Astrocyte (in vitro differentiated cells and primary cell): Measurements from ENCODE around the gene NKX1-1. TPM values are rescaled to one million over a fixed set of nuclear protein-coding genes. Genes with fewer than 3 reads are reported as not detected.

Experiments
- DNase-seq: peaks from one replicate; pipeline ENCODE4 v3.0.0-alpha.2; 2010; ENCODE audit warnings: low read depth
- FAIRE-seq: peaks from 2 replicates; lab custom pipeline; 2011; peaks lifted over from hg19 to GRCh38; lab: Jason Lieb, UNC
- H2AFZ ChIP-seq: 2 replicates; pipeline ENCODE4 v1.6.0; 2012; ENCODE audit warnings: low read depth, low read length, inconsistent platforms
- H3K27ac ChIP-seq: 2 replicates; pipeline ENCODE4 v1.5.1; 2011; ENCODE audit warnings: low read depth, low read length, inconsistent platforms
- H3K27me3 ChIP-seq: 2 replicates; pipeline ENCODE4 v1.6.0; 2011; ENCODE audit warnings: low read length, inconsistent platforms; ENCODE audit not compliant: insufficient read depth
- H3K36me3 ChIP-seq: 2 replicates; pipeline ENCODE4 v1.5.1; 2011; ENCODE audit warnings: low read length, inconsistent platforms; ENCODE audit not compliant: insufficient read depth
- H3K4me1 ChIP-seq: 2 replicates; pipeline ENCODE4 v1.5.1; 2011; ENCODE audit warnings: low read length, inconsistent platforms; ENCODE audit not compliant: insufficient read depth
- H3K4me2 ChIP-seq: 2 replicates; pipeline ENCODE4 v1.6.0; 2012; ENCODE audit warnings: low read length, inconsistent platforms
- H3K4me3 ChIP-seq: 2 replicates; pipeline ENCODE4 v1.5.1; 2011; ENCODE audit warnings: low read depth, mild to moderate bottlenecking, low read length, inconsistent platforms; ENCODE audit not compliant: insufficient read depth
- H3K79me2 ChIP-seq: 2 replicates; pipeline ENCODE4 v1.6.0; 2012; ENCODE audit warnings: mild to moderate bottlenecking, low read length, inconsistent platforms; ENCODE audit not compliant: insufficient read depth
- H3K9ac ChIP-seq: 2 replicates; pipeline ENCODE4 v1.6.0; 2012; ENCODE audit warnings: mild to moderate bottlenecking, low read length, inconsistent platforms
- H3K9me3 ChIP-seq: 2 replicates; pipeline ENCODE4 v1.5.1; 2012; ENCODE audit warnings: low read depth, mild to moderate bottlenecking, low read length, inconsistent platforms; ENCODE audit not compliant: insufficient read depth
- H4K20me1 ChIP-seq: 2 replicates; pipeline ENCODE4 v1.6.0; 2012; ENCODE audit warnings: low read length, inconsistent platforms; ENCODE audit not compliant: insufficient read depth
- H3K27ac Mint-ChIP-seq: one replicate; pipeline ENCODE4 v1.8.0; 2021; ENCODE audit warnings: mild to moderate bottlenecking, mixed read lengths; ENCODE audit not compliant: unreplicated experiment
- H3K27me3 Mint-ChIP-seq: one replicate; pipeline ENCODE4 v1.8.0; 2021; ENCODE audit warnings: low read depth, mixed read lengths; ENCODE audit not compliant: unreplicated experiment
- H3K36me3 Mint-ChIP-seq: one replicate; pipeline ENCODE4 v1.8.0; 2021; ENCODE audit warnings: low read depth, mixed read lengths; ENCODE audit not compliant: unreplicated experiment
- H3K4me1 Mint-ChIP-seq: one replicate; pipeline ENCODE4 v1.8.0; 2021; ENCODE audit warnings: low read depth, mixed read lengths; ENCODE audit not compliant: unreplicated experiment
- H3K4me3 Mint-ChIP-seq: one replicate; pipeline ENCODE4 v1.8.0; 2021; ENCODE audit warnings: mild to moderate bottlenecking, moderate library complexity, mixed read lengths; ENCODE audit not compliant: unreplicated experiment
- H3K9me3 Mint-ChIP-seq: one replicate; pipeline ENCODE4 v1.8.0; 2021; ENCODE audit warnings: mild to moderate bottlenecking, mixed read lengths; ENCODE audit not compliant: unreplicated experiment
- EZH2 ChIP-seq: IDR thresholded peaks from 2 replicates; pipeline ENCODE4 v1.6.1; 2012; ENCODE audit warnings: mild to moderate bottlenecking, low read length, inconsistent platforms; ENCODE audit not compliant: insufficient read depth
- total RNA-seq: library from RNA; stranded (reverse); gene quantifications from 2 replicates; pipeline ENCODE4 v1.2.1, GENCODE V29; 2021
- TF ChIP-seq, protein P1 (sequence below): IDR thresholded peaks from 2 replicates; pipeline ENCODE4 v1.5.1; 2011; ENCODE audit warnings: low read depth, mild to moderate bottlenecking, inconsistent platforms, low read length, moderate library complexity; ENCODE audit not compliant: insufficient read depth

NKX1-1 gene
- total RNA-seq, 1 donor from 2014 or later: not detected

DNA sequence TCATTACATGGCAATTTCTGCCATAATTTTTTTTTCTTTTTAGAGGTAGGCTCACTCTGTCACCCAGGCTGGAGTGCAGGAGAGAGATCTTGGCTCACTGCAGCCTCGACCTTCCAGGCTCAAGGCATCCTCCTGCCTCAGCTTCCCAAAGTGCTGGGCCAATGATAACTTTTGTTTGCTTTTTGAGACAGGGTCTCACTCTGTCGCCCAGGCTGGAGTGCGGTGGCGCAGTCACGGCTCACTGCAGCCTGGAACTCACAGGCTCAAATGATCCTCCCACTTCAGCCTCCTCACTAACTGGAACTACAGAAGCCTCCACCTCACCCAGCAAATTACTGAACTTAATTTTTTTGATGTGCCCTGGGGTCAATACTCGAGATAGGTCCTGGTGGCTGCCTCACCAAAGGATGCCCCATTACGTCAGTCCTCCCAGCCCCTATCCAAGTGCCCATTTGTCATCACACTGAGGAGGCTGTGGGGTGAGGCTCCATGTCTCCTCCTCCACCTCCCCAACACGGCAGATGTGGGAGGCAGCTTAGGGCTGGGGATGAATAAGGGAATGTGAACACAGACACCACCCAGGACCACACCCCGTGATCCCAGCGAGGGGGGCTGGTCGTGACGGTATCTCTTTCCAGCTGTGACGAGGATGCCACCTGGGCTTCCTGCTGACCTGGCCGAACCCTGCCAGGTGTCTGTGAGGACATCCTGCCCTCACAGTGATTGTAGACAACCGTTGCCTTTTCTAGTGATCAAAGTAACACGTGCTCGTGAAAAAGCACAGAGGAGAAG is 12.4 kb upstream of the NKX1-1 start:
- H3K9me3 ChIP-seq: no peaks in the 10 kb centered on the region
- no peaks in the 10 kb centered on the region for H3K36me3 Mint-ChIP-seq
- no peak overlapping the region for H3K27ac Mint-ChIP-seq
- peaks cover 16% of the 10 kb centered on the region for H3K27me3 ChIP-seq
- no peaks in the 10 kb centered on the region for H3K4me1 Mint-ChIP-seq
- H3K9me3 Mint-ChIP-seq: no peaks in the 10 kb centered on the region
- H2AFZ ChIP-seq: no peak overlapping the region
- H3K4me1 ChIP-seq: no peaks in the 10 kb centered on the region
- H3K27me3 Mint-ChIP-seq: peaks cover 60% of the 10 kb centered on the region
- DNase-seq (no peak), FAIRE-seq (no peak)
- H3K4me3 ChIP-seq: no peak overlapping the region
- no peaks in the 10 kb centered on the region for H3K36me3 ChIP-seq
- TF ChIP-seq, protein P1, sequence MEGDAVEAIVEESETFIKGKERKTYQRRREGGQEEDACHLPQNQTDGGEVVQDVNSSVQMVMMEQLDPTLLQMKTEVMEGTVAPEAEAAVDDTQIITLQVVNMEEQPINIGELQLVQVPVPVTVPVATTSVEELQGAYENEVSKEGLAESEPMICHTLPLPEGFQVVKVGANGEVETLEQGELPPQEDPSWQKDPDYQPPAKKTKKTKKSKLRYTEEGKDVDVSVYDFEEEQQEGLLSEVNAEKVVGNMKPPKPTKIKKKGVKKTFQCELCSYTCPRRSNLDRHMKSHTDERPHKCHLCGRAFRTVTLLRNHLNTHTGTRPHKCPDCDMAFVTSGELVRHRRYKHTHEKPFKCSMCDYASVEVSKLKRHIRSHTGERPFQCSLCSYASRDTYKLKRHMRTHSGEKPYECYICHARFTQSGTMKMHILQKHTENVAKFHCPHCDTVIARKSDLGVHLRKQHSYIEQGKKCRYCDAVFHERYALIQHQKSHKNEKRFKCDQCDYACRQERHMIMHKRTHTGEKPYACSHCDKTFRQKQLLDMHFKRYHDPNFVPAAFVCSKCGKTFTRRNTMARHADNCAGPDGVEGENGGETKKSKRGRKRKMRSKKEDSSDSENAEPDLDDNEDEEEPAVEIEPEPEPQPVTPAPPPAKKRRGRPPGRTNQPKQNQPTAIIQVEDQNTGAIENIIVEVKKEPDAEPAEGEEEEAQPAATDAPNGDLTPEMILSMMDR: no peak
- TF ChIP-seq EZH2: no peak
- no peak overlapping the region for H3K9ac ChIP-seq
- H3K27ac ChIP-seq: no peak overlapping the region
- H4K20me1 ChIP-seq: no peaks in the 10 kb centered on the region
- H3K4me3 Mint-ChIP-seq: no peak overlapping the region
- no peak overlapping the region for H3K4me2 ChIP-seq
- H3K79me2 ChIP-seq: no peaks in the 10 kb centered on the region

DNA sequence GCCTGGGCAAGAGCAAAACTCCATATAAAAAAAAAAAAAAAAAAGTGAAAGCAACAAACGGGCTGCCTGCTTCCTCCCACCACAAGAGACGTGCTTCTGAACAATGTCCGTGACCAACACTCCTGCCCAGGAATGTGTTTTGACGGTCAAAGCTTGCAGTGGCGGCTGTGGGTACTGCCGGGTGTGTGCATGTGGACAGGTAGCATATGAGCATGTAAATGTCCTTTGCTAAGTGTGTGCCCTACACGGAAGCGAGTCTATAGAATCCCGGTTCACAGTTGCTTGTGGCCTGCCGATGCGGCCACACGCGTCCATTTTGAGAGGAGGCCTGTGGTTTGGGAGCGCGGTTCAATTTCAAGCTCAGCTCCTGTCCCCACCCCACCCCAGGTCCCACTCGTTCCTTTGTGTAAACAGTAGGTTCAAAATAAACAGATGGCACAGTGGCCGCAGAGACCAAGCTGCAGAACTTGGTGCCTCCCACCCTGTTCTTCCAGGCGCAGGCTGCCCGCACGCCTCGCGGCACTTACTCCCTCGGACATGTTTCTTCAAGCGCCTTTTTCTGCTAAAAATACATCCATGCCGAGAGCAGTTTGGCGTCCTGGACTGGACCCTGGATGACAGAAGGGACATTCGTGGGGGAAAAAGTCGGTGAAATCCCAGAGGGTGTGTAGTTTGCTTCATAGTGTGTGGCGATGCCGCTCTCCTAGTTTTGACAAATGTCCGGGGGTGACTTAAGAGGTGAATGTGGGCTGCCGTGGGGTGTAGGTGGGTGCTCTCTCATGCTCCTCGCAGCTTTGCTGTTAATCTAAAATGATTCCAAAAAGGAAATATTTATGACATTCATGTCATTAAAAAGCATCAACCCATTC is 11.5 kb upstream of the NKX1-1 start:
- FAIRE-seq (no peak), DNase-seq (no peak)
- Histone ChIP-seq H3K4me3 (no peak overlapping the region), H4K20me1 (no peaks in the 10 kb centered on the region), H3K27ac (no peak overlapping the region), H3K4me1 (no peaks in the 10 kb centered on the region), H3K9ac (no peak overlapping the region), H3K36me3 (no peaks in the 10 kb centered on the region), H3K9me3 (no peaks in the 10 kb centered on the region), H3K79me2 (no peaks in the 10 kb centered on the region), H2AFZ (no peak overlapping the region), H3K4me2 (no peak overlapping the region), H3K27me3 (peaks cover 21% of the 10 kb centered on the region)
- no peaks in the 10 kb centered on the region for H3K4me1 Mint-ChIP-seq
- peaks cover 65% of the 10 kb centered on the region for H3K27me3 Mint-ChIP-seq
- no peak overlapping the region for H3K27ac Mint-ChIP-seq
- H3K36me3 Mint-ChIP-seq: no peaks in the 10 kb centered on the region
- no peak overlapping the region for H3K4me3 Mint-ChIP-seq
- no peak for TF ChIP-seq EZH2
- TF ChIP-seq, protein P1: no peak
- no peaks in the 10 kb centered on the region for H3K9me3 Mint-ChIP-seq
